HG03442 (cell line): ENCODE results near the gene PLRG1.
"Not testable (repeated sequence)": the region's sequence is repeated elsewhere in the genome, so short reads cannot be mapped to it uniquely, and the experiment has no call there.

Source experiments
- ATAC-seq: cut with Tn5 transposase; IDR thresholded peaks from one replicate; pipeline ENCODE4 v1.9.1; 2021; ENCODE audit warnings: mild to moderate bottlenecking, moderate library complexity; ENCODE audit not compliant: unreplicated experiment

The PLRG1 gene

DNA sequence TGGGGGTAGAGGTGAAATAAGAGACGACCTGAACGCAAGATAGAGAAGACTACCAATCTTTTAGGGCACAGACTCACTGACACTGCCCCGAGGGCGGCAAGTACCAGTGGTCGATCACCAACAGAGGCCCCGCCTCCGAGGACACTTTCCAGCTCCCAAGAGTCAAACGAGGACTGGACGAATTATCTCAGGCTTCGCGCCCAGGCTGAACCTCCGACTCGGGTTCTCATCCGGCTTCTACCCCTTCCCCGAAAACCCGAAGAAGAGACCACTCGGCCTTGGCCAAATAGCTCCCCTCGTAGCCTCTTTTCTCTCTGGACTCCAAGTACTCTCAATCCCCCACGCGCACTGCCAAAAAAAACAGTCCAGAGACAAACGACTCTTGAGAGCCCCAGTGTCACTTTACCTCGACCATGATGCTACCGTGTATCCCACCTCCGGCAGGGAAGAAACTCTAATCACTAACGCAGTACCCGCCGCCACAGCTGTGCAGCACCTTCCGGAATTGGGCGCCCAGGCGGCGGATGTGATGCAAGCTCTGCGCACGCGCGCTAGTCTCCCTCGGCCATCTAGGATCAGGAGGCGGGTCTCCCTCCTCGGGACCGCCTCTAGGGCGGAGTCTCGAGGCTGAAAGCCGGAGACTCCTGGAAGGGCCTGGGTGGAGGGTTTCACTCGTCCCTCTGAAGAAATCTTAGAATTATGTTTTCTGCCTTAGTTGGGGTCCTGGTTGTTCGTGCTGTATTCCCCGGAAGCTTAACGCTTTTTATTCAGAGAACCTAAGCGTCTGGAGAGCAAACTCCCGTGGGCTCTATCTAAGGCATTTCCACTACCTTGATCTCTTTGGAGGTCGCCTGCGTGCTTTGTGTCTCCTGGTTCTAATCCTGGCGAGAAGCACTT lies at the start of gene PLRG1:
PLRG1 (minus strand) TSS at position 507 of the 897 bp plus-strand sequence; CDS start at position 415, 92 bp downstream.
- ATAC-seq, result peak; percentile 97

DNA sequence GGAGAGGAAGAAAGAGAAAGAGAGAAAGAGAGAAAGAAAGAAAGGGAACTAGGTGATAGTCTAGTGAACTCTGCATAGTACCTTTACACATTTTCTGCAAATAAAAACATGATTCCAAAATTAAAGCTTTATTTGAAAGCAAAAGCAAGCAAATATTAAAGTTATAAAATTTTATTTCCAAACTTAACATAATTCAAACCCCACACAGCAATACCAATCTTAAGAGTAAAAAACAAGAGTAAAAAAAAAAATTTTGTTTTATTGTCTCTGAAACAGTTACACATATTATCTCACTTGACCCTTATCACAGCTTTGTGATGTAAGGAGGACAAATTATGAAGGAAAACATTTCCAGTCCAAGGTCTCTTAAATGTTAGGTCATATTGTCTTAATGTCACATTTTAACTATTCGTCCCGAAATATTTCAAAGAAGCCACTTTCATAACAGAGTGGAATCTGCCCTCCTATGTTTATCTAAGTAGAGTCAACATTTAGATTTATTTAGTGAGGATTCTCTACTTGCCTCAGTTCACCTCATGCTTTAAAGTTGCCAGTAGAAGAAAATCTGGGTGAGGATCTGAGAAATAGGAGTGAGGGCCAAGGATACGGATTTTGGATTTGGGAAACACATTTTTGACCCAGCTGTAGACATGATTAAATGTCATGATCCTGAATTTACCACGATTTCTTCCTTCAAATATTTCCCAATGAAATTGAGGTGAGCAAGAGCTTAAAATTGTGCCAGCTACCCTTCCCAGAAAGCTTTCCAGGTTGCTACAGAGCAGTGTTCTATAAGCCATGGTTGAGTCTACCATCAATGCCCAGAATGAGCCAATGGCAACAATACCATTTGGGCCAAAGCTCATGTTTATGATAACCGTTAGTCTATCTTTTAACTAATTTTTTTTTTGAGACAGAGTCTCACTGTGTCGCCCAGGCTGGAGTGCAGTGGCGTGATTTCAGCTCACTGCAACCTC lies 47.9 kb upstream of the PLRG1 start:
- ATAC-seq, result no peak

GRCh38 chr4:154597281-154597680 lies 47.1 kb upstream of the PLRG1 start:
- ATAC-seq, result not testable (repeated sequence)

GRCh38 chr4:154595807-154596206 lies 45.6 kb upstream of the PLRG1 start:
- ATAC-seq, result no peak

- ATAC-seq, result not testable (repeated sequence)
Measured at GRCh38 chr4:154594343-154594742, 44.1 kb upstream of the PLRG1 start.

GRCh38 chr4:154593868-154594267 lies 43.7 kb upstream of the PLRG1 start:
- no peak for ATAC-seq

DNA sequence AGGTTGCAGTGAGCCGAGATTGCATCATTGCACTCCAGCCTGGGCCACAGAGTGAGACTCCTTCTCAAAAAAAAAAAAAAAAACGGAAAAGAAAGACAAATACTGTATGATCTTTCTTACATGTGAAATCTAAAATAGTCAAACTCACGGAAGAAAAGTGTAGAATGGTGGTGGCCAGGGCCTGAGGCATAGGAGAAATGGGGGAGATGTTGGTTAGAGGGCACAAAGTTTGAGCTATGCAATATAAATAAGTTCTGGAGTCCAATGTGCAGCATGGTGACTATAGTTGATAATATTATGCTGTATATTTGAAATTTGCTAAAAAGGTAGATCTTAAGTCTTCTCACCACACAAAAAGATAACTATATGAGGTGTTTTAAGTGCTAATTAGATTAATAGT lies 41.7 kb upstream of the PLRG1 start:
- no peak for ATAC-seq

DNA sequence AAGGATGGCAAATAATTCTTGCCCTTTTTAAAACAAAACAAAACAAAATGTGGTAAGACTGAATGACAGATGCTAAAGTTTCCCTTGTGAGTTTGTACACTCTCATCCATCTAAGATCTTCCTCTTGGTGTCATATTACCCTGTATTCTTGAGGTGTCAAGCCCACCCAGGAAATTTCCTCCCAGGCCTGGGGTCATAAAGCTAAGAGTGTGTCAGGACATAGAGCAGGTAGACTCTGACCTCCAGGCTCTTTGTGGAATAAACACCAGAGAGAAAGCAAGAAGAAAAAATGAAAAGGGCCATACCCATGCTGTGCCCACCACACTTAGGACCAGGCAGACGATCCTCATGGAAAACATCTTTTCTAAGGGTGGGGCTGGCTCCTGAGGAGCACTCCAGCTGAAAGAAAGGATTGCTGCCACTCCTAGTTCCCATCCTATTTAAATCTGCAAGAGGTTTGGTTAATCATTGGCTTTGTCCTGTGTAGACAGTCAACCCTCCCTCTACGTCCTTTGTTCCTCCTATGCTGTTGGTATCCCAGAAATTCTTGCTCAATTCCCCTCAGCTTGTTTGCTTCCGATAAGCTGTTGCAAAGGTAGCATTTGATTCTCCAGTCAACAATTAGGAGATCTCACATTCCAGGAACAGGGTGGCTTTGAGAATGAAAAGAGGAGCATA lies 40.3 kb upstream of the PLRG1 start, which contains the start of gene FGA:
FGA (minus strand) TSS at position 414 of the 678 bp plus-strand sequence; CDS start at position 359, 55 bp downstream.
- ATAC-seq, result no peak

DNA sequence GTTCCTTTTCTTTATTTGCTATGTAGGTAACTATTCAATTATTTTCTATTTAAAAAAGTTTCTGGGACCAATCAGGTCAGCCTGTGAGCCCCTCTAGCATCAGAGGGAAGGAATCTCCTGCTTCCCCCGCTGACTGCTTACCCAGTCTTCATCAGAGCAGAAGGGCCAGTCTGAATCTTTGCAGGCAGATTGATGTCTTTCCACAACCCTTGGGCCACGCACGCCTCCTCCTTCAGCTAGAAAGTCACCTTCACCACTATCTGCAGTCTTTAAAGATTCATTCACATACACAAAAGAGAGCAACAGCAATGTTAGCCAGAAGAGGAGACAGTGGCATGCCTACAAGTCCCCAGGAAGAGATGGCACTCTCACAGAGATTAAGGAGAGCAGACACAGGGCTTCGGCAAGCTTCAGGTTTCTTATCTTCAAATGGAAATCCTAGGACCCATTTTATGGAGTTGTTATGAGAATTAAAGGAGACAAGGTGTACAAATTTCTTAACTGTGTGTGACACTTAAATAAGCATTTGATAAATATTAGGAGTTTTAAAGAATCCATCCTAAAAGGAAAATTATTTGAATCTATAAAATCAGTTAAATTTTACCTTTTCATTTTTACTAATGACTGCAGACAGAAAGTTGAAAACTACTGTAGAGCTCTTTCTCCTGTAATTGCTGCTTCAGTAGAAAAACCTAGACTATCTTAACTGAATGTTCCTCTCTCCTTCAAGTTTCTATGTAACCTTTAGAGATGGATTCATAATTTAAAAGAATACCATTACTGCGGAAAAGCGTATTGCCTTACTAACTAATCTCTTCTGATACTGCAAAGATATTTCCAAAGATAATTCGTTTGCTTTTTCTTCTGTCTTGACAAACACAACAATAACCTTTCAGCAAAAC lies 39.3 kb upstream of the PLRG1 start:
- ATAC-seq, result no peak

GRCh38 chr4:154588198-154588597 lies 38.0 kb upstream of the PLRG1 start:
- no peak for ATAC-seq

DNA sequence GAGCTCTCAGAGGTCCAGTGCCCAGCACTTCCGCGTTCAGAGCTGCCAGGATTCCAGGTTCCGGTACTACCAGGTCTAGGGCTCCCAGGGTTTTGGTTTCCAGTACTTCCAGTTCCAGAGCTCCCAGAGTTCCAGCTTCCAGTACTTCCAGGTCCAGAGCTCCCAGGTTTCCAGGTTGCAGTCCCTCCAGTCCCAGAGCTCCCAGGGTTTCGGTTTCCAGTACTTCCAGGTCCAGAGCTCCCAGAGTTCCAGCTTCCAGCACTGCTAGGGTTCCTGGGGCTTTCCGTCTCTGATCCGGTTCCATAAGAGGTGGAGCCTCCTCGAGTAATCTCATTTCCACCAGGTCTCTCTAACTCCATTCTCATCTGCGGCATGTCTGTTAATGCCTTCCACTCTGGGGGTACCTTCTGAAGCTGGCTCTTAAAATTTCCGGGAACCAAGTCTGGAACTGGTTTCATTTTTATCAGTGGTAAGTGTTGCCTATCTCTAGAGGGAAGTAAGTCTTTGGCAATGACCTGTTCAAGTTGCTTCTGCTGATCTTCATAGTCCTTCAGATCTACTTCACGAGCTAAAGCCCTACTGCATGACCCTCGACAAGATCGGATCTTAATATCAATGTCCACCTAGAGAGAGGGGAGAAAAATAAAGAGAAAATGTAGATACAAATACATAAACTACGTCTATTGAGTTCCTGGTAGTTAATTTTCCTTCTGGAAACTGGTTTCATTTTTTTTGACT lies 36.3 kb upstream of the PLRG1 start:
- no peak for ATAC-seq

DNA sequence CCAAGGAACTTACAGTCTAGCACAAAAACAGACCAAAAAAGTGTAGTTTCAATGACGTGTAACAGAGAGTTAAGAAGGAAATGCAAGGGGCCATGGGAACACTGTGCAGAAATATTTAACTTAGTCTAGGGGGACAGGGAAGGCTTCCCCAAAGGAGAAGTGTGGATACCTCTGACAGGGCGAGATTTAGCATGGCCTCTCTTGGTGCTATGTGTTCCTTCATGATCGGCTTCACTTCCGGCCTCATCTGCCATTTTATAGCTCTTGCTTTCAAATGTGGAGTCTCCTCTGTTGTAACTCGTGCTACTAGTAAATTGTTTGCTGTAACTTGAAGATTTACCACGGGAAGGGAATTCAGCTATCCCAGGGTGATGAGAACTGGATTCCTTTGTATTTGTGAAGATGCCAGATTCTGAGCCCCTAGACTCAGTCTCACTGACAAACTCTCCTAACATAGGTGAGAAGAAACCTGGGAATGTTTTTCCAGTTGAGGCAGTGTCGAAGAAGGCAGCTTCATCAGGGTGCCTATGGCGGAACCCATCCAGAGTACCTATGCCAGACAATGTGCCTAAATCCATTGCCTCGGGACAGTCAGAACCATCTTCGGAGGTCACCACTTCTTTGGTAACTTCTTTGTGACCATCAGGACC lies 35.3 kb upstream of the PLRG1 start:
- ATAC-seq, result no peak

GRCh38 chr4:154584259-154584658 lies 34.1 kb upstream of the PLRG1 start:
- no peak for ATAC-seq

- no peak for ATAC-seq
Measured at GRCh38 chr4:154583677-154584076, 33.5 kb upstream of the PLRG1 start.

GRCh38 chr4:154583230-154583629 lies 33.0 kb upstream of the PLRG1 start:
- ATAC-seq, result no peak

DNA sequence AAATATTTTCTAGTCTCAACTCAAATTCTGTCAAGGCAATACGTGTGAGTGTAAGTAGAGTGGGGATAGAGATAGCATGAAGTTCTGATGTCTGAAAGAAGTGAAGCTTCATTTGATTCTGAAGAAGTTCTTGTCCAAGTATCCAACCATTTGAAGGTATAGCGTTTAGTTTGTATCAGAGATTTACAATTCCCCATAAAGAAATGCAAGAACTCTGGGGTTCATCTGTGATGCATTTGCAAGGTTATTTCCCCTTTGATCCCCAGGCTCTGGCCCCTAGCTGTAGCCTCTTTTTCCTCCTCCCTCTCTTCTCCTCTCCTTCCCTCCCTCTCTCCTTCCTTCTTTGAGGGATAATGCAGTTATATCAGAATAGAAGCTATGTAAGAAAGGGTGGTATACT lies 32.5 kb upstream of the PLRG1 start:
- ATAC-seq, result no peak

- no peak for ATAC-seq
Measured at GRCh38 chr4:154579927-154580326, 29.7 kb upstream of the PLRG1 start.

DNA sequence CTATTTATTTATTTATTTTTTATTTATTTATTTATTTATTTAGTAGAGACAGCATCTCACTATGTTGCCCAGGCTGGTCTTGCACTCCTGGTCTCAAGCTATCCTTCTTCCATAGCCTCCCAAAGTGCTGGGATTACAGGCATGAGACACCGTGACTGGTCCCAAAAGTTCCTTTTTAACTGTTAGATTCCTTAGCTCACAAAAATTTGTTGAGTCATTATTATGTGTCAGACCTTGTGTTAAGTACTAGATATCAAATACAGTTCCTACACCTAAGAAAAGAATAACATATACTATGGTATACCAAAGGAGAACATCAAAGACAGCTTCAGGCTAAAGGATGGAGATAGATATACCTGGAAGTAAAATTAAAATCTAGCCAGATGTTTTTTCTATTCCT lies 28.7 kb upstream of the PLRG1 start:
- ATAC-seq, result no peak

- no peak for ATAC-seq
Measured at GRCh38 chr4:154577324-154577723, 27.1 kb upstream of the PLRG1 start.
